HEK293T (cell line): ENCODE results near the gene ZBTB20.

Source experiments
- FOXA1 ChIP-seq: fragments of 450-650 bp; IDR thresholded peaks from 2 replicates; pipeline ENCODE4 v1.6.1; 2016; ENCODE audit warnings: mild to moderate bottlenecking
- NFRKB ChIP-seq: fragments of 450-650 bp; IDR thresholded peaks from 2 replicates; pipeline ENCODE4 v1.6.1; 2016; ENCODE audit warnings: mild to moderate bottlenecking, moderate library complexity
- SP1 ChIP-seq: fragments of 450-650 bp; IDR thresholded peaks from 2 replicates; pipeline ENCODE4 v1.6.1; 2017
- SUZ12 ChIP-seq: fragments of 450-650 bp; IDR thresholded peaks from 2 replicates; pipeline ENCODE4 v1.6.1; 2016; ENCODE audit warnings: mild to moderate bottlenecking
- ZNF384 ChIP-seq: fragments of 450-650 bp; IDR thresholded peaks from 2 replicates; pipeline ENCODE4 v1.6.1; 2016

DNA sequence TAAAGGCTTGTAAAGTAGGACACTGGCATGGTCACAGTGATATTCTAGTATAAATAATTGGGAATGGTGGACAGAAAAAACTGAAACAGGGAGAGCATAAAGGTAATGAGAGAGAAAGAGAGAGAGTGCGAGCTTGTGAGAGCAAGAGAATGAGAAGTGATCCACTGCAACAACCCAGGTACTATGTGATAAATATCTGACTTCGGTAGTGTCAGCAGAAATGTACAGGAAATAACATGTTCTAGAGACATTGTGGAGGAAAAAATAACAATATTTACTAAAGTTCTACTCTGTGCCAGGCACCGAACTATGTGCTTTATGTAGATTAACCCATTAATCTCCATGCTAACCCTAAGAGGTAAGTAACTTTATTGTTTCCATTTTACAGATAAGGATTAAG, 425.9 kb downstream of the ZBTB20 start:
- TF ChIP-seq ZNF384 (no peak), NFRKB (no peak), SUZ12 (no peak), FOXA1 (no peak), SP1 (no peak)
